Endothelial cell (in vitro differentiated cells): ENCODE results near the gene UFD1. TPM values are rescaled to one million over a fixed set of nuclear protein-coding genes. Genes with fewer than 3 reads are reported as not detected.

Source experiments
- DNase-seq: peaks from one replicate; pipeline ENCODE4 v3.0.0; 2021; ENCODE audit warnings: low spot score
- H3K27ac Mint-ChIP-seq: one replicate; pipeline ENCODE4 v1.8.0; 2021; ENCODE audit warnings: mixed read lengths, inconsistent platforms; ENCODE audit not compliant: unreplicated experiment
- H3K27me3 Mint-ChIP-seq: one replicate; pipeline ENCODE4 v1.8.0; 2021; ENCODE audit warnings: mild to moderate bottlenecking, moderate library complexity, mixed read lengths, inconsistent platforms; ENCODE audit not compliant: unreplicated experiment
- H3K36me3 Mint-ChIP-seq: one replicate; pipeline ENCODE4 v1.8.0; 2021; ENCODE audit warnings: mild to moderate bottlenecking, low read depth, mixed read lengths, inconsistent platforms; ENCODE audit not compliant: unreplicated experiment
- H3K4me1 Mint-ChIP-seq: one replicate; pipeline ENCODE4 v1.8.0; 2021; ENCODE audit warnings: mild to moderate bottlenecking, mixed read lengths, inconsistent platforms; ENCODE audit not compliant: unreplicated experiment
- H3K4me3 Mint-ChIP-seq: one replicate; pipeline ENCODE4 v1.8.0; 2021; ENCODE audit warnings: mild to moderate bottlenecking, mixed read lengths, inconsistent platforms; ENCODE audit not compliant: unreplicated experiment
- H3K9me3 Mint-ChIP-seq: one replicate; pipeline ENCODE4 v1.8.0; 2021; ENCODE audit warnings: mixed read lengths, inconsistent platforms; ENCODE audit not compliant: unreplicated experiment
- CTCF ChIP-seq: fragments of 200-600 bp; sonication (generic); IDR thresholded peaks from one replicate; pipeline ENCODE4 v1.5.0; 2021; ENCODE audit warnings: antibody characterized with exemption; ENCODE audit not compliant: unreplicated experiment
- long read RNA-seq: library from polyadenylated mRNA; unstranded; transcript quantifications from one replicate; pipeline ENCODE4 v2.0.0, GENCODE V29; 2020; ENCODE audit not compliant: unreplicated experiment
- total RNA-seq: library from RNA; stranded (reverse); fragmentation: NEBNext Ultra II Directional; extraction: Animal tissue kit (Norgen Biotek cat#: 25700); gene quantifications from one replicate; pipeline ENCODE4 v1.2.1, GENCODE V29; 2021; ENCODE audit not compliant: unreplicated experiment

The UFD1 gene
- total RNA-seq: 86.2 TPM
- long read RNA-seq, transcript UFD1-201 (12 exons, 1,814 nt): major isoform, 56 of 75 reads
- long read RNA-seq, partial matches to known transcripts: 2 of 75 reads
- long read RNA-seq, other reads (novel, unspliced or antisense): 14 of 75 reads

GRCh38 chr22:19478901-19479354 lies at the start of gene UFD1:
Gene UFD1, minus strand, starts transcription at chr22:19479193. Its CDS starts 108 bp downstream, at chr22:19479085.
- peak; percentile 74 for DNase-seq
- H3K27ac Mint-ChIP-seq: peak within 1 kb of the TSS; percentile 99
- peak within 1 kb of the TSS; percentile 90 for H3K4me3 Mint-ChIP-seq
- H3K27me3 Mint-ChIP-seq: peaks cover 3% of the 10 kb centered on the region
- TF ChIP-seq CTCF: no peak
- peaks cover 15% of the 10 kb centered on the region for H3K36me3 Mint-ChIP-seq
- H3K9me3 Mint-ChIP-seq: no peaks in the 10 kb centered on the region
- H3K4me1 Mint-ChIP-seq: peaks cover 25% of the 10 kb centered on the region

GRCh38 chr22:19527861-19528417 lies 48.9 kb upstream of the UFD1 start:
- Mint-ChIP-seq H3K4me3 (no peak overlapping the region), H3K27me3 (peaks cover 15% of the 10 kb centered on the region), H3K4me1 (peaks cover 33% of the 10 kb centered on the region), H3K36me3 (no peaks in the 10 kb centered on the region), H3K9me3 (no peaks in the 10 kb centered on the region), H3K27ac (no peak overlapping the region)
- no peak for DNase-seq
- no peak for TF ChIP-seq CTCF

GRCh38 chr22:19527321-19527721 lies 48.3 kb upstream of the UFD1 start:
- H3K27ac Mint-ChIP-seq: no peak overlapping the region
- no peak for DNase-seq
- H3K27me3 Mint-ChIP-seq: peaks cover 16% of the 10 kb centered on the region
- H3K36me3 Mint-ChIP-seq: no peaks in the 10 kb centered on the region
- H3K4me1 Mint-ChIP-seq: peaks cover 32% of the 10 kb centered on the region
- no peak overlapping the region for H3K4me3 Mint-ChIP-seq
- TF ChIP-seq CTCF: no peak
- no peaks in the 10 kb centered on the region for H3K9me3 Mint-ChIP-seq

GRCh38 chr22:19526702-19527111 lies 47.7 kb upstream of the UFD1 start:
- Mint-ChIP-seq H3K27me3 (peaks cover 16% of the 10 kb centered on the region), H3K36me3 (peaks cover 4% of the 10 kb centered on the region), H3K9me3 (no peaks in the 10 kb centered on the region), H3K4me3 (no peak overlapping the region), H3K4me1 (peaks cover 35% of the 10 kb centered on the region), H3K27ac (no peak overlapping the region)
- no peak for DNase-seq
- TF ChIP-seq CTCF: no peak

GRCh38 chr22:19526076-19526701 lies 47.2 kb upstream of the UFD1 start:
- Mint-ChIP-seq H3K4me3 (no peak overlapping the region), H3K27me3 (peaks cover 18% of the 10 kb centered on the region), H3K36me3 (peaks cover 5% of the 10 kb centered on the region), H3K9me3 (no peaks in the 10 kb centered on the region), H3K4me1 (peaks cover 36% of the 10 kb centered on the region), H3K27ac (peak overlapping the region; percentile 77)
- DNase-seq: no peak
- TF ChIP-seq CTCF: no peak
